Stimulated activated CD8-positive, alpha-beta memory T cell treated with anti-CD3 and anti-CD28 coated beads, Interleukin-2, amount 100 ng/mL, for 1 hour (primary cell): ENCODE measurements around the gene PCNX2.
"Not testable (repeated sequence)": the region's sequence is repeated elsewhere in the genome, so short reads cannot be mapped to it uniquely, and the experiment has no call there.

Source experiments
- DNase-seq, 2 donors: peaks; one replicate each; pipeline ENCODE4 v3.0.0-alpha.2; 2020; ENCODE audit warnings: low read depth in 2 of 2

The PCNX2 gene

DNA sequence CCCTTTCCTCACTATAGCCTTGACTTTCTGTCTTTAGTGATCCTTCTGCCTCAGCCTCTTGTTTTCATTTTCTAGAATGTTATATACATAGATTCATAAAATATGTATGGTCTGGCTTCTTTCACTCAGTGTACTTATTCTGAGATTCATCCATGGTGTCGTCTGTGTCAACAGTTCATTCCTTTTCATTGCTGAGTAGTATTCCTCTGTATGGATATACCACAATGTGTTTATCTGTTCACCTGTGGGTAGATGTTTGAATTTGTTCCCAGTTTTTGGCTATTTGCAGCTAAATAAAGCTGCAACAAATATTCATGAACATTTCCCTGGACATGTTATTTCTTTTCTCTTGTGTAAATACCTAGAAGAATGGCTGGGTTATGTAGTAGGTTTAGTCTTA, 131.8 kb downstream of the PCNX2 start:
- no peak for DNase-seq

DNA sequence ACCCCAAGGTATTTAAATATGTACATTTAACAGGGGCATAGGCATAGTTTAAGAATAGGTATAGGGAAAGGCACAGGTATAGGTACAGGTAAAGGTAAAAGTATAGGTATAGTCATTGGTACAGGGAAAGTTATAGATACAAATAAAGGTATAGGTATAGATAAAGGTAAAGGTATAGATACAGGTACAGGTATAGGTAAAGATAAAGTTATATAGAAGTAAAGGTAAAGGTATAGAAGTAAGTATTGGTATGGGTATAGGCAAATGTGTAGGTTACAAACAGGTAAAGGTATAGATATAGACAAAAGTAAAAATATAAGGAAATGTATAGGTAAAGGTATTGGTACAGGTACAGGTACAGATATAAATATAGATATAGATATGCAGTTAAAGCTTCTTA, 137.2 kb downstream of the PCNX2 start:
- no peak for DNase-seq

DNA sequence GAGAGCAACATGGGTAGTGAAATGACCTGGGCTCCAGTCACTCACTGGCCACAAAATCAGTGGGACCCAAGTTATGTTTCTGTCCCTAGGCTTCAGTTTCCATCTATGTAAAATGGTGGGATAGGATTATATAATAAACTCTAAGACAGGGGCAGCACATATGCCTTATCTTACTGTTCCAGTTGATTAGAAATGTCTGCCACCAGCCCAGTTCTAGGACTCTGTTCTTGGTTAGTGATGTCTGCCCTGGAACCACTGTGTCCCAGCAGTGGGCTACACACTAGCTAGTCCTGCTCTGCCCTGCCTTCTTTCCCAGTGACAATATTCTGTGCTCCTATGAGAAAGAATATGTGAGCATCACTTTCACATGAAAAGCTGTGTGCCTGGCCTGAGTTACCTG, 138.3 kb downstream of the PCNX2 start:
- DNase-seq = no peak

DNA sequence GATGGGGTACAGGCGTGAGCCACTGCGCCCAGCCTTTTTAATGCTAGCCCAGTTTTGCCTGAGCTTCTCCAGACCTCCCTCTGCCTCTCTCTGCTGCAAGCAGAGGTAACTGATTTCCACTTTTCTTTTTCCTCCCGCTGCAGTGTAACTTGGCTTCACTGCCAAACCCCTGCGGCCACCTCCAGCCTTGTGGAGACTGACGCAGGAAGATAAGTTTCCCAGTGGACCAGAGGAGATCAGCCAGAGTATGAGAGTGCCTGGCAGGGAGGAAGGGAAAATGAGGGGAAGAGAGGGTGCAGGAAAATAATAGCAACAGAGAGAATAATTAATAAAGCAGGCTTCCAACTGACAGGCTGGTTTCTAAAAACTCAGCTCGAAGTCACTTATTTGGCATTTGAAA, 143.7 kb downstream of the PCNX2 start:
- no peak for DNase-seq

DNA sequence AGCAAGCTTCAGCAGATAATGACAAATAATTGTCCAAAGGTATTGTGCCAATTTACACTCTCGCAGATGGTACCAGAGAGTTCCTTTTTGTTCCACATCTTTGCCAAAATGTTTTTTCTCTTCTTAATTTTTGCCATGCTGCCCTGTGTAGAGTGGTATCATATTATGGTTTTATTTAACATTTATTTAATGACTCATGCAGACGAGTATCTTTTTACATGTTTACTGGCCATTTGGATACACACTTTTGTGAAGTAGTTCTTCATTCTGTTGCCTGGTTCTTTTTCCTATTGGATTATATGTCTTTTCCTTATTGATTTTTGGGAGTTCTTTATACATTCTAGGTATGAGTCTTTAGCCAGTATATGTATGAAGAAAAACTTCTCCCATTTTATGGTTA, 151.1 kb downstream of the PCNX2 start:
- no peak for DNase-seq

DNA sequence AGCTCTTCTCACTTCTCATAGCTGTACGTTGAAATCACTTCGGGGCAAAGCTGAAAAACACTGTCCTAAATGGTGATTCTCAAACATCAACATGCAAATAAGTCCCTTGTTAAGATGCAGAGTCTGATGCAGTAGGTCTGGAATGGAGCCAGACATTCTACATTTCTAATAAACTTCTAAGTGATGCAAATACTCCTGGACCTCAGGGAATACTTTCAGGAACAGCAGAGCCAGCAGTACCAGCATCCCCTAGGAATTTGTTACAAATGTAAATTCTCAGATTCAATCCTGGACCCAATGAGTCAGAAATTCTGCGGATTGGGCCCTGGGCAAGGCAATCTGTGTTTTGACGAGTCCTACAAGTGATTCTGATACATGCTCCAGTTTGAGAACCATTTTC, 152.3 kb downstream of the PCNX2 start:
- no peak for DNase-seq

DNA sequence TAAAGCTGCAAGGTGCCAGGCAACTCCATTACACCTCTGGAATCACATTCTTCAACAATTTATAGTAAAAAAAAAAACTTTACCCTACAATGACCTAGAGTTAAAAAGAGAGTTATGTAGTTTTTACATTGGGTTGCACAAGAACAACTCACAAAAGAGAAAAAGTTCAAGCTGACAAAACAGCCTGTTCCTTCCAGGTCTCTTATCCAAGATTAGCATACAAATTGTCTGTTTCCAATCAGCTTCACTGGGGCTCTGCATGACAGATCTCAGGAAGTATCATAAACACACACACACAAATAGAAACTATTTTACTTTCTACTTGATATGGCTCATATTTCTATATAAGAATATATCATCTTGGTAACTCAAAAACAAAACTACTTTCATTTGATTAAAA, 154.6 kb downstream of the PCNX2 start:
- no peak for DNase-seq

DNA sequence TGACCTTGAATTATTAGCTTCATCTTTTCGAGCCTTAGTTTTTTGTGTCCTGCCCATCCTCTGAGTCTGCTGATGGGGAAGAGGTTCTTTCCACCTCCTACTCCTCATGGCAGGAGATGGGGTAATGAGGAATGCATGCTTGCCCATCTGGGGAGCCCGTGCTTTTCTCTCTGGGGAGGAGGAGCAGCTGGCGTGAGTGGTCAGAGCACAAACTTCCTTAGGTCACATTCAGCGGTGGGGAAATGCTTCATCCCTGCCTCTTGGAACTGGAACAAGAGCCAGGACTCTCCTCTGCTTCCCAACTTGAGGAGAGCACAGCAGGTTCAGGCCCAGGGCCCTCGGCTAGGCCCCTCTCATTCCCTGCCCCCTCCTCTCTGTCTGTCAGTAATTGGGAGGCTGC, 155.0 kb downstream of the PCNX2 start:
- DNase-seq = no peak

DNA sequence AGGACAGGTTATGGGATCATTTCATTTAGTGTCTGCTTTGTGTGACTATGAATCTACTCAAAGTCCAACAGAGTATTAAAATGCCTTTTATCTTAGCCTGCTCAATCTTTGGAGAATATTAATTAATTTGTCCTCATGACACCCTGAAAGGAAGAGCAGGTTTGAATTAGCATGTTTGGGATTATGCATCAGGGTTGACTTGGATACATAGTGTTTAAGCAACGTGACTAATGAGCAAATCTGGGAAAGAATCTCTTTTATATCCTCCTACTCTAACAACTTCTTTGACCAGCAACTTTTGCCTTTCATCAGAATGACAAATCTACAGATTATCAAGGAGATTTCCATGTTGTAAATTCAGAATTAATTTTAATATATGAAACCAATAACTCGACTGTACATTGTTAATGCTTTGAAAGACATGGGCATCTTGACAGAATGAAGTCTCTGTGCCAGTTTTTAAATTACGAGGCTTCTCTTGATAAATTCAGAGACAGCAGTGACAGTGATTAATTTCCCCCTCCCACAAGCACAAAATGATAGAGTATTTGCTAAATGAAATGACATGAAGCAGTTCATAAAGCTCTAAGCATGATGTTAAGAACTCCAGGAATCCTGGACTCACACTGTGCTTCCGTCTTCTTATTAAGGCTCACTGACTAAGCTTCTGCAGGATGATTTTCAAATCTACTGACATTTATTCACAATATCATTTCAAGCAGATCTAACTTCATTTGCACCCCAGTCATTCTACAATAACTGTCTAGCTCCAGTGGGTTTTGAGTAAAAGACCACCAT, 156.5 kb downstream of the PCNX2 start:
- no peak for DNase-seq

DNA sequence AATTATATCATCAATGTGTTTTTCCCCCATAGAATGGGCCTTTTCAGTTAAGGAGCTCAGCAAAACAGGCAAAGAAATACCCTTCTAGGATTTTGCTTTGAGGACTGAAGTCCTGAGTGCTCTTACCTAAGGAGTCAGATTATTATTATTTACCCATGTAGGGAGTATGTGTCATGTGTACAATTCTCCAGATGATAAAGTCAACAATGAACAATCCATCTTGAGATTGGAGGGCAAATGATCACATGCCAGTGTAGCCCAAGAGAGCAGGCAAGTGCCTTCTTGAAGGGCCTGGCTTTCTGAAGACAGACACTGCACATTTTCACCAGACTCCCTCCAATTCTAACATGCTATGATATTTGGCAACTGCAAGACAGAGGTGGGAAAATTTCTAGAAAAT, 159.7 kb downstream of the PCNX2 start:
- no peak for DNase-seq

DNA sequence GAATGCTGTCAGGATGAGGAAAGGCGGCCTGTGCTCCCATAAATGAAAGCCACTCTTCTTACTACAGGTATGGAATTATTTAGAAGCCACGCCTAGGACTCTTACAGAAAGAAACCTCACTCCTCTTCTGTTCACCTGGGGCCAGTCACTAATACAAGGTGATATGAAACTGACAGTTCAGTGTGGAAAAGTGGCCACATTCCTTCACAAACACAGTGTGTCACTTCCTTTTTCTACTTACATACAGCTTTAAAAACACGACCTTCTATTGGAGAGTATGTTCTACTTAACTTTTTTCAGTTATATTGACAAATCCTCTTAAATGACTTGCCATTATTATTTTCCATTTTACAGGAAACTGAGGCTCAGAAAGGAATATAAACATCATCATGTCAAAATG, 163.1 kb downstream of the PCNX2 start:
- DNase-seq = no peak

DNA sequence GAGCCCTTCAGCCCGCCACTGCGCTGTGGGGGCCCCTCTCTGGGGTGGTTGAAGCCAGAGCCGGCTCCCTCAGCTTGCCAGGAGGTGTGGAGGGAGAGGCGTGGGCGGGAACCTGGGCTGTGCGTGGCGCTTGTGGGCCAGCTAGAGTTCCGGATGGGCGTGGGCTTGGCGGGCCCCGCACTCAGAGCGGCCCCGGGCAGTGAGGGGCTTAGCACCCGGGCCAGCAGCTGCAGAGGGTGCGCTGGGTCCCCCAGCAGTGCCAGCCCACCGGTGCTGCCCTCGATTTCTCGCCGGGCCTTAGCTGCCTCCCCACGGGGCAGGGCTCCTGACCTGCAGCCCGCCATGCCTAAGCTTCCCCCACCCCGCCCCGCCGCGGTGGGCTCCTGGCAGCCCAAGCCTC, 166.5 kb downstream of the PCNX2 start:
- DNase-seq = not testable (repeated sequence)

DNA sequence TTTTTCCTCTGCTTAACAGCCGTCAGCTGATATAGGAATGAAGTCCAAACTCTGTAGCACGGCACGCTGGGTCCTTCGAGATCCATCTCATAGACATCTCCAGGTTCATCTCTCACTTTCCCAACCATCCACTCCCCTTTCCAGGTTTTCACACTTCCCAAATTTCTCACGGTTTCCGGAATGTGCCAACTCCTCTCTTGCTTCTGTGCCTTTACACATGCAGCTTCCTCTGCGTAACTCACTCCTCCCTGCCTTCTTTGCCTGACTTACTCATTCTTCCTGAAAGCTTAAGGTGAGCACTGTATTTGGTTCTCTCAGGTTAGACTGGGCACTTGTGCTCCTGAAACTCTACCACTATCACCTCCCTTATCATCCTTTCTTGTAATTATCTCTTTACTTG, 168.4 kb downstream of the PCNX2 start:
- no peak for DNase-seq

DNA sequence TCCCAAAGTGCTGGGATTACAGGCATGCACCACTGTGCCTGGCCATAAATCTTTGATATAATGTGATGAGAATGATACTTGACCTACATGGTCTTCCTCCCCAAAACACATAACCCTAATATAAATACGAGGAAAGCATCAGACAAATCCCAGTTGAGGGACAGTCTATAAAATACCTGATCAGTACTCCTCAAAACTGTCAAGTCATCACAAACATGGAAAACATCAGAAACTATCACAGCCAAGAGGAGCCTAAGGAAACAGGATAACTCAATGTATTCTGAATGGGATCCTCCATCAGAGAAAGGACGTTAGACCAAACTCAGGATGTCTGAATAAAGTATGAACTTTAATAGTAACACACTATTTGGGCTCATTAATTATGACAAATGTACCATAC, 172.7 kb downstream of the PCNX2 start:
- no peak for DNase-seq

DNA sequence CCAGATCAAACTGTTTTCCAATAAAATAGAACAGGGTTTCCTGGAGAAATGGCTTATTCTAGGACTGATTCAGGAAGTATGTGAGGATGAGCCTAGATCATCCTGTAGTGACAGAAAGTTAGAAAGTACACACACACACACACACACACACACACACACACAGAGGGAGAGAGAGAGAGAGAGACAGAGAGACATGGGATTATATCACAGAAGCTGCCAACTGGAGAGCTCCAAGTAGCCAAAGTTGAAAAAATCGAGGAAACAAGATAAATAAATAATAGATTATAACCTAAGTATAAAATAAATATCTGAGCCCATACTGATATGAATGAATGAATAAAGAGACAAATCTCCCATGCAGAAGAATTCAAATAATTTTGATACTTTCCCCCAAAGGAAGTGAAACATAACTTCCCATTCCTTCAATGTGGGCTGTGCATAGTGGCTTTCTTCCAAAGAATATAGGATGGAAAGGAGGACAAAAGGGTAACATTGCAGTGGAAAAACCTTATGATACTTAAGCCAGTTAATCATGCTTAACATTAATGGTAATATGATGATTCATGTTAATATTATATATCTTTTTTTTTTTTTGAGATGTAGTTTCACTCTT, 173.5 kb downstream of the PCNX2 start:
- DNase-seq = no peak

DNA sequence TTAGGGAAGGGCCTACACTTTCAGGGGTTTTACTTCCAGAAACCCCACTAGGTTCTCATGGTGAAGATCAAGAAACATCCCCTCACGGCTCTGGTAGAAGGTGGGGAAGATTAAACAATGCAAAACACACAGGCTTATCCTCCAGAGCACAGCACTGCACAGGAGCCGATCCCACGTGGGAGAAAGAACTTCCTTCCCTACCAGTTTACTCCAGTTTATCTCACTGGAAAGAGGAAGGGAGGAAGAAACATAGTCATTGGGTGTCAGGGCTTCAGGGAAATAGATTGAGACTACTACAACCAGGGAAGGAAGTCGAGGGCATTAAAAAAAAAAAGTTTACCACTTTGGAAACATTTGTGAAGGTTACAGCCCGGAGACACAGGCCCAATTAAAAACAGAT, 180.7 kb downstream of the PCNX2 start:
- DNase-seq = no peak

DNA sequence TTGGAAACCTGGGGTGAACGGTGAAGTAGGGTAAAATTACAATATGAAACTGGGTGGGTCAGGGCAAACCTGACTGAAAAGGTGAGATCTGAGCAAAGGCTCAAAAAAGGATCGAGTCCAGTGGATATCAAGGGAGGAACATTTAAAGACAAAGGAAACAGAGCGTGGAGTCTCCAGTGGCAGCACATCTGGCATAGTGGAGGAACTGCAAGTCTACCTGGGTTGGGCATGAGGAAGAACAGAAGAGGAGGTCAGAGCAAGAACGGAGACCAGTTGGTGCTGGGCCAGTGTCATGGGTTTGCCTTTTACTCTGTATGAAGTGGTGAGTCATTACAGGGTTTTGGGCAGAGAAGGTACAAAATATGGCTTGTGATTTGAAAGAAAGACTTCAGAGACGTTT, 181.4 kb downstream of the PCNX2 start:
- no peak for DNase-seq

DNA sequence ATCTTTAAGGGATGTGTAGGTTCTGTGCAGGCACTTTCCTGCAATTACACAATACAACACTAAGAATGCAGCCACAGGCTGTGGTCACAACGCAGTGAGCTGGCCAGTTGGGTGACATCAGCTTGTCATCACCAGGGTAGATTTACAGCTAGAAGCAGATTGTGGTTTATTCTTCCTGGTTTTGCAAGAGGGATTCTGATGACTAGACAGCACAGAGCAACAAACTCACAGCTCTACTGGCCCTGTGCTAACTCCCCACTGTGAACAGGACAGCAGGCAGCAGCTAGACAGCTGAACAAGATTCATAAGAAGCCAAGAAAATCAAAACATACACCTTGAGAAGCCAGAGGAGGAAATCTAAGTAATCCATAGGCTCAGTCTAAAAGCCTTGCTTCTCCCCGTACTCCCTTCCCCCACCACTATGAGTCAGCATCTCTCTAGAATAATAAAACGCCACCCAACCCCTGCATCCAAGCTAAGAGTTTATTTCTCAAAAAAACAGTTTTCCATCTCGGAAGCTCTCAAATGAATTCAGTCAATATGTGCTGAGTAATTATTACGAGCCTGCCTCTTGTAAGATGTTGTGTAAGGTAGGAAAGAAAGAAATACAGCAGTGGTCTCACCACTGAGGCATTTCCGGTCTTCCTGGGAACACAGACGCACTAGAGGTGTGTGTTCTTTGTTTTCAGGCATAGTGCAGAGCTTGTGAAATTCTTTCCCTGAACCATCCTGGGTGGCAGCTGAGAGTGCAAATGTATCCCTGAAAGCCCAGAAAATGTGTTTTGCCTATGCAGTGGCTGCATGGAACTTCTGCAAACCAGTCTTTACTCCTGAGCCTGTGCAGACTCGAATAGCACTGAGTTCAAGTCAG, 182.3 kb downstream of the PCNX2 start:
- DNase-seq = no peak

DNA sequence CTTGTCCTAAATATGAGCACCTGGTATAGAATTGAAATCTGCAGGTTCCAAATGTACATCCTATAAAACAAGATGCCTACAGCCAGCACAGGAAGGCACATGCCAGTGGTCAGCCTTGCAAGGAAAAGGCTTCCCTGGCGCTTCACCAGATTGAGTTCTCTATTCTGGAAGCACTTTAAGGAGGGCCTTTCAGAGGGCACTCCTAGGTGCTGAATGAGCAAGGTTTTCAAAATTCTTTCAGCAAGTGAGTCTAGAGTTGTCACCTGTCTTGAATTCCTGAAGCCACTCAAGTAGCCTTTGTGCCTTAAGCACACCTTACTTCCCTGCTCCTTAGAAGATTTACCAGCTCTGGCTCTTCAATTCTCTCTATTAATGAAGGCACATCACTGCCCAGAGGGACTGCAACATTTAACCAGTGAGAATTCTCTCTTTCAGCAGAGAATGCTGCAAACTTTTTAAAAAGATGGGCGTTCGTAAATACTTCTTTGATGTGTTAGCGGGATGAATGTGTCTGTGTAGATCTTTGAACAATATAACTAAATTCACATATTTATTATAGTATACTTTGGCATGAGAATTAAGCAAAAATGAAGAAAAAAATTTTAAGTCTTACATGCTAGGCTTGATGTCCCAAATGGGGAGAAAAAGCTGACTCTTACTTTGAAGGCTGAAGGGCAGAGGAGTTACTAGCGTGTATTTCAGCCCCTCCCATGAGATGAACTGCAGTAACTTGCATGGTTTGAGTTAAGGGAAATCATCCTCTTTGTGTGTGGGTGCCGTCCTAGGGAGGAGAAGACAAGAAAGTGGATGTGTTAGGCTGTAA, 183.1 kb downstream of the PCNX2 start:
- no peak for DNase-seq

DNA sequence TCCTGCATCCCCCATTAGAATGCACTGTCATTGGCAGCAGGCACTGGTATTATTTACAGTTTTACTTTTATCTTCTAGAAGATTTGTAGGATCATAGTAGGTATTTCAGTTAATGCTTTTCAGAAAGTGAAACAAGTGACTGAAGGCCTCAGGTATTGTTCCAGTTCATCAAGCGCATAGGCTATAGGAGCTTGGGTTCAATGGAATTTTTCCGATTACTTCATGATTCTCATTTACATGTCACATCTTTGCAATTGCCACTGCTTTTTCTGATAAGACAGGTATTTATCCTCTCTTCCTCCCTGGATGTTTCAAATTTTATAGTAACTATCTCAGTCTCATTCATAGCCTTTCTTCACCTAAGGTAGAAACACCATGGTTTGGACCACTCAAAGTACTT, 183.8 kb downstream of the PCNX2 start:
- DNase-seq = no peak

DNA sequence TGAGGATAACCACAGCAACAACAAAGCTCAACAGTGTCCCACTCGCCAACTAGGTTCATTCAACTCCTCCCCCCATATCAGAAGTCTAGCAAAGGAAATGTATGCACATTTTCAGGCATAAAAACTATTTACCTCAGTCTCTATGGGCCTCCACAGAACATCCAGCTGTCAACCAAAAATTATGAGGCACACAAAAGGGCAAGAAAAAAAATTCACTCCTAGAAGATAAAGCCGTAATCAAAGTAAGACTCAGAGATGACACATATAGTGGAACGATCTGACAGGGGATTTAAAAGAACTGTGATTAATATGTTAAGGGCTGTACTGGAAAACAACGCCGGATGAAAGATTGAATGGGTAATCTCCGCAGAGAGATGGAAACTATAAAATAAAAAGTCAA, 186.4 kb downstream of the PCNX2 start:
- no peak for DNase-seq

DNA sequence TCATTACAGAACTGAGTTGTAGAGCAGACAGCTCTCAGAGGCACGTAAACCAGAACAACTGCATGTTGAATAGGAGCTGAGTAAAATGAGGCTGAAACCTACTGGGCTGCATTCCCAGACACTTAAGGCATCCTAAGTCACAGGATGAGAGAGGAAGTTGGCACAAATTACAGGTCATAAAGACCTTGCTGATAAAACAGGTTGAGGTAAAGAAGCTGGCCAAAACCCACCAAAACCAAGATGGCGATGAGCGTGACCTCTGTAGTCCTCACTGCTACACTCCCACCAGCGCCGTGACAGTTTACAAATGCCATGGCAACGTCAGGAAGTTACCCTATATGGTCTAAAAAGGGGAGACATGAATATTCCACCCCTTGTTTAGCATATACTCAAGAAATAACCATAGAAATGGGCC, 187.8 kb downstream of the PCNX2 start:
- not testable (repeated sequence) for DNase-seq
